ENCODE results near the gene SORCS2. TPM values are rescaled to one million over a fixed set of nuclear protein-coding genes. Genes with fewer than 3 reads are reported as not detected.

SORCS2 gene
- total and polyA plus RNA-seq, 2 of the 4 experiments (the other 2 are of a cell fraction), result 0.36 to 0.62 TPM

GRCh38 chr4:7585768-7586167 is 393.4 kb downstream of the SORCS2 start:
- H3K4me2 ChIP-seq (ENCODE audit: low read depth, low read length), result no peak overlapping the region
- H4K20me1 ChIP-seq (ENCODE audit: insufficient read depth, low read length), result no peaks in the 10 kb centered on the region
- DNase-seq, result no peak
- H2BK120ac ChIP-seq (ENCODE audit: low read depth, low read length), result no peak overlapping the region
- no peak for ATAC-seq (ENCODE audit: low read depth)
- no peak overlapping the region for H3K4me3 ChIP-seq (ENCODE audit: insufficient read depth, low read depth, low read length)
- TF ChIP-seq MXI1 (IDR thresholded peaks at IDR 0.05; ENCODE audit: borderline replicate concordance, low read depth, low read length) (no peak), RAD21 (IDR thresholded peaks at IDR 0.05; ENCODE audit: low read length) (no peak), USF2 (IDR thresholded peaks at IDR 0.05; ENCODE audit: low read depth, low read length) (no peak), CHD1 (IDR thresholded peaks at IDR 0.05; ENCODE audit: low read depth, low read length) (no peak), POLR2A (IDR thresholded peaks at IDR 0.05; ENCODE audit: low read depth, low read length) (no peak), ELK1 (IDR thresholded peaks at IDR 0.05; ENCODE audit: borderline replicate concordance, low read depth, low read length) (no peak), FOS (IDR thresholded peaks at IDR 0.05; ENCODE audit: low read depth, low read length) (no peak), SMC3 (IDR thresholded peaks at IDR 0.05; ENCODE audit: low read depth, low read length) (no peak), RCOR1 (IDR thresholded peaks at IDR 0.05; ENCODE audit: insufficient replicate concordance, low read length) (no peak), NFE2L2 (IDR thresholded peaks at IDR 0.05; ENCODE audit: low read depth, low read length) (no peak), MAFK (IDR thresholded peaks at IDR 0.05; ENCODE audit: low read depth, low read length) (no peak), RFX5 (IDR thresholded peaks at IDR 0.05; ENCODE audit: low read depth, low read length) (no peak), CEBPB (IDR thresholded peaks at IDR 0.05; ENCODE audit: low read depth, low read length) (no peak), MAZ (IDR thresholded peaks at IDR 0.05; ENCODE audit: borderline replicate concordance, low read depth, low read length) (no peak), BHLHE40 (IDR thresholded peaks at IDR 0.05; ENCODE audit: low read depth, low read length) (no peak), CTCF (conservative IDR thresholded peaks at IDR 0.05; ENCODE audit: low read depth, low read length) (no peak)
- no peak overlapping the region for H2AK9ac ChIP-seq (replicated peaks; ENCODE audit: low read depth, low read length, poor library complexity)
- H3K9me1 ChIP-seq (ENCODE audit: insufficient read depth, low read length), result no peaks in the 10 kb centered on the region
- H3K4ac ChIP-seq (ENCODE audit: low read depth, low read length), result no peak overlapping the region
- peaks cover 17% of the 10 kb centered on the region for H3K27me3 ChIP-seq (ENCODE audit: control insufficient read depth, insufficient read depth, low read length)
- H2BK20ac ChIP-seq (ENCODE audit: low read depth, low read length), result no peak overlapping the region
- no peak overlapping the region for H3K27ac ChIP-seq (ENCODE audit: insufficient read depth, low read length)
- H2BK15ac ChIP-seq (ENCODE audit: low read depth, low read length), result no peak overlapping the region
- dilution Hi-C loops (cut with HindIII; ENCODE audit: low sequenced_read_pairs, unreplicated experiment) (no loop called here), in situ Hi-C loops (cut with MboI; ENCODE audit: low sequenced_read_pairs) (no loop called here), intact Hi-C loops (cut with micrococcal nuclease) (no loop called here)
- ChIA-PET CTCF (no interaction called here), POLR2A (ENCODE audit: unreplicated experiment) (no interaction called here)
- no peak overlapping the region for H3K9ac ChIP-seq (ENCODE audit: low read depth, low read length)
- H4K5ac ChIP-seq (ENCODE audit: low read depth, low read length), result no peak overlapping the region
- no peak overlapping the region for H2AFZ ChIP-seq (replicated peaks; ENCODE audit: low read length, poor library complexity)
- no CpG with 5 or more reads among the region's 3 CpGs for WGBS, 2 experiments (ENCODE audit: extremely low coverage in 2 of 2, insufficient read length in 1 of 2)
- H3K18ac ChIP-seq (ENCODE audit: low read depth, low read length), result no peak overlapping the region
- no peak overlapping the region for H2BK5ac ChIP-seq (ENCODE audit: low read depth, low read length, poor library complexity, severe bottlenecking)
- no peak overlapping the region for H3K14ac ChIP-seq (replicated peaks; ENCODE audit: low read depth, low read length)
- no TSS peak for BruUV-seq (replicated peaks)
- H4K8ac ChIP-seq (ENCODE audit: low read depth in 2 of 2, low read length in 2 of 2), result no peak overlapping the region
- H3K56ac ChIP-seq (ENCODE audit: extremely low read depth, insufficient read depth, low read length), result no peak overlapping the region
- H3K23ac ChIP-seq (ENCODE audit: low read depth, low read length), result no peak overlapping the region
- H3K36me3 ChIP-seq (ENCODE audit: control insufficient read depth, insufficient read depth, low read length), result no peaks in the 10 kb centered on the region
- H3K9me3 ChIP-seq (ENCODE audit: control insufficient read depth, insufficient read depth, low read length), result peaks cover 11% of the 10 kb centered on the region
- H3K4me1 ChIP-seq (ENCODE audit: control insufficient read depth, insufficient read depth, low read length), result no peaks in the 10 kb centered on the region
- no peaks in the 10 kb centered on the region for H3K79me1 ChIP-seq (ENCODE audit: low read depth in 1 of 2, low read length in 2 of 2)
- no peak overlapping the region for H4K91ac ChIP-seq (ENCODE audit: insufficient read depth, low read depth, low read length)
- H2AK5ac ChIP-seq (ENCODE audit: low read depth, low read length), result no peak overlapping the region
